ENCODE results near the gene VMA21.

The VMA21 gene, protein sequence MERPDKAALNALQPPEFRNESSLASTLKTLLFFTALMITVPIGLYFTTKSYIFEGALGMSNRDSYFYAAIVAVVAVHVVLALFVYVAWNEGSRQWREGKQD

DNA sequence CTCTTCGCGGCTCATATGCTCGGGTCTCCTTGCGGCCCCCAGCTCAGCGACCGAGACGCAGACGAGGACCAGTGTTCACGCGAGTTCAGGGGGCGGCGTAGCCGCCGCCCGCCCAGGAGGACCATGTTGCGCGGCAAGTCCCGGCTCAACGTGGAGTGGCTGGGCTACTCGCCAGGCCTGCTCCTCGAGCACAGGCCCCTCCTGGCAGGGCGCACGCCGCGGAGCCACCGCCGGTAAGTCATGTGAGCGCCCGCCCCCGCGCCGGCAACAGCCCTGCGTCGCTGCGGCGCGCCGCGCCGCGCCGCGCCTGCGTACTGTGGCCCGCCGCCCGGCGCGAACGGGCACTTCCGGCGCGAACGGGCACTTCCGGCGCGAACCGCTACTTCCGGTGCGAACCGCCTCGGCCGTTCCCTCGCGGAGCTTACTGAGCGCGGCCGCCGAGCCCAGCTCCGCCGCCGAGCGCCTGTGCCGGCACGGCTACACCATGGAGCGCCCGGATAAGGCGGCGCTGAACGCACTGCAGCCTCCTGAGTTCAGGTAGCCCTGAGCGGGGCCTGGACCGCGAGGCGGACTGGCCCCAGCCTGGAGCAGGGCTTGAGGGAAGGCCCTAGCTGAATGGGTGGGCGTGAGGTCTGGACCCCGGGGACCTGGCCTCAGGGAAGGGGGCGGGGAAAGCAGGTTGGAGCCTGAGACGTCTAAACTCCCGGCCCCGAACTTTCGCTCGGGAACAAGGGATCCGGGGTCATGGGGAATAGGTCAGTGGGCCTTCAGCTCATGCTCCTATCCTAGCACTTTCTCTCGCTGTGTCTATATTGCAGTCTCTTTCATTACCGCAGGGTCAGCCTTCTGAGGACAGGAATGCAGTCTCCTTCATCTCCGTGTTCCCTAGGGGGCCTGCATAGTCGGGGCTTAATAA is at the start of gene VMA21:
VMA21 (plus strand) TSS at position 382 of the 916 bp plus-strand sequence; CDS start at position 485, 103 bp downstream.
- DNase-seq (ENCODE audit: low spot score) = peak; percentile 75

DNA sequence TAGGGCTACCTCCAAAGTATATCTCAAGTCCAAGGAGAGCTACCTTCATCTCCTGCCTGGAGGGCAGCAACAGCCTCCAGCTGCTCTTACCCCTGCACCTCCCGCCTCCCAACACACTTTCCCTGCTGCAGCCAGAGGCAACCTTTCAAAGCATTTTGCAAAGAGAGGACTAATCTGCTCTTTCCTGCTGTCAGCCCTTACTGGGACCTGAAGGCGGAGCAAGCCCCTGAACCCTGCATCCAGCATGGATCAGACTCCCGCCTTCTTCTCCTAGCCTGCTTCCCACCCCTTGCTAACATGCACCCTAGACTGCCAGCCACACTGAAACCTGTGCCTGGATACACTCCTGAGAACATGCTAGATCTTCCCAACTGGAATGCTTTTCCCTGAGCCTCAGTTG is 37.7 kb upstream of the VMA21 start:
- no peak for DNase-seq (ENCODE audit: low spot score)

DNA sequence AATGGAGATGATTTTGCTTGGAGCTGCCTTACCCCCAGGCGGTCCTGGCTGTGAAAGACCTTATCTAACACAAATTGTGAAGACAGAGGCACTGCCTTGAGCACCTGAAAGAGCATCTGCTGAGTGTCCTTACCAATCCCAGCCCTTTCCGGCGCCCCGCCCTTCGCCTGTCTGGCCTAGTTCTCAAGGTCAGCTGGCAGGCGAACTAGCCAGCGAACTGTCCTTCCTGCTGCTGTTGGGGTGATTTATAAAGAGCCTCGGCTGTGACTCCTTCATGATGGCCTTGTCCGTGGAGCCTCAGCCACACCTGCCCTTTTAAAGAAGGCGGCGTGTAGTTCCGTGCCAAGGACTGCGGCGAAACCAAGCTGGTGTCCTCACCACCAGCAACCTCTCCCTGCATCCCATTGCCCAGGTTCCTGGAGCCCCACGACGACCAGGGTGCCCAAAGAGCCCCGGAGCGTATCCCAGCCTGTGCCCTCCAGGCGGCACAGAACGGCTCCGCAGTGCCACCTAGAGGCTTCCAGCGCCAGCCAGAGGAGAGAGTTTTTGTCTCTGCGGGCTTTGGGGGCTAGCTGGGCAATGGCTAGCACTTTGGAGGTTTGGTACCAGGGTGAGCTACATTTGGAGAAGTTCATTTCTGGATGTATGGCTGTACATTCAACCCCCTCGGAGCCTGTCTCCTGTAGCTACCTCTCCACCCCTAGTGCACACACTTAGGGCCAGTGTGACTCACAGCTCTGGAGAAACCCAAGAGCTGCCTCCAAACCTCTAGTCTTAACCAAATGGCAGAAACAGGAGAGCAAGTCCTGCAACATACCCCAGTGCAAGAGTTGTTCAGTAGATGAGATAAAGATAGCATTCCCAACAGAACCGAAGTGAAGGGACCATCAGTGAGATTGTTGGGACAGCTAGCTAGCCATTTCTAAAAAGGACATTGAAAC is 36.8 kb upstream of the VMA21 start:
- peak; percentile 3 for DNase-seq (ENCODE audit: low spot score)

DNA sequence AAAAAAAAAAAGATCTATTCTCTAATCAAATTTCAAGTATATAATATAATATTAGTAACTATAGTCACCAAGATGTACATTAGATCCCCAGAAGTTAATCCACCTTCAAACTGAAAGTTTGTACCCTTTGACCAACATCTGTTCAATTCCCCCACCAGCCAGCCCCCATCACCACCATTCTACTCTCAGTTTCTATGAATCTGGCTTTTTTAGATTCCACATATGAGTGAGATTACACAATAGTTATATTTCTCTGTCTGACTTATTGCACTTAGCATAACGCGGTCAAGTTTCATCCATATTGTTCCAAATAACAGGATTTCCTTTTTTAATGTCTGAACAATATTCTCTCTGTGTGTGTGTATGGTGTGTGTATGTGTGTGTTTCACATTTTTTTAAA is 33.7 kb upstream of the VMA21 start:
- no peak for DNase-seq (ENCODE audit: low spot score)

DNA sequence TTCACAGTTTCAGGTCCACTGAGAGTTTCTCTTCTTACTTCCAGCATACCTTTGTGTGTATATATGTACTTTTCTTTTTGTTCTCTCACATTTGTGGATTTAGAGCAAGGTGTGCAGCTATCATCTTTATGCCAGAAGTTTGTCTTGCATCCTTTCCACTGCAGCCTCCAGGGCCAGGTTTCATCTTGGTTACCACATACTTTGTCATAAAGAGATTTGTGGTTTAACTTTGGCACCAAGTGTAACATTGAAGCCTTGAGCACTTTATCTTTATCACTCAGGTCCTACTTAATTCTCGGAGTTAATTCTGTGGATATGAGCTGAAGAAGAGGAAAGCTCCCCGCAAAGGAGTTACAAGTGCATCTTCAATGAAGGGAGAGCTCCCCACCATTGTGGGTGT is 31.4 kb upstream of the VMA21 start:
- DNase-seq (ENCODE audit: low spot score) = no peak

DNA sequence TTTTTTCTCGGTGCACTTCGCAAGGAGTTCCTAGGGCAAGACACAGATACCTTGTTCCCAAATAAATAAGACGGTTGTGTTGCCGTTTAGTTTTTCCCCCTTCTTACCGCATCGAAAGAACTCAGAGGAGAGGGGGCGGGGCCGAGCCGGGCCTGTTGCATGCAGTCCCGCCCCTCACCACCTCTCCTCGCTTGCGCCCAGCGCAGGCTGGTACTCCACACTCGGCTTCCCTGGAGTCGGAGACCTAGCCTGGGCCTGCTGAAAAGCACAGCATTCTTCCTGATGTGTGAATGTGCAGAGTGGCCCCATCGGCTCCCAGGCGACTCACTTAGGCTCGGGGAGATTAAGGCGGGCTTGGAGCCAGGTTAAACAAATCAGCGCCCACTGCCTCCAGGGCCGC is 26.1 kb upstream of the VMA21 start:
- no peak for DNase-seq (ENCODE audit: low spot score)

DNA sequence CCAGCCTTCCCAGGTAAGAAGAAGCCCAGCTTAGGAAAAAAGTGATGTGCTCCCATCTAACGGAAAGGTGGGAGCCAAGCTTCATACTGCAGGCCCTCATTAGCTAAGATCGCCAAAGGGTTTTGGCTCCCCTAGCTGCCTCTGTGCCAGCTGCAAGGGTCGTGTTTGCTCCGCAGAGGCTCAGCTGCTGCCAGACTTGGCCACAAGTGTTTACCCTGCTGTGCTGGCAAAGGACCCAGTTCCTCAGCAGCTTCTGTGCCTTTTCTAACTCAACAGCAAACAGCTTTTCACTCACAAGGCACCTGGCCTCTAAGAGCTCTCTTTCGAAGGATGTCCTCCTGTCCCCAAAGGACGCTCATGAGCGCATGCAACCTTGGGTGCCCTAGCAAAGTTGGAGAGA is 12.2 kb upstream of the VMA21 start:
- peak; percentile 32 for DNase-seq (ENCODE audit: low spot score)

DNA sequence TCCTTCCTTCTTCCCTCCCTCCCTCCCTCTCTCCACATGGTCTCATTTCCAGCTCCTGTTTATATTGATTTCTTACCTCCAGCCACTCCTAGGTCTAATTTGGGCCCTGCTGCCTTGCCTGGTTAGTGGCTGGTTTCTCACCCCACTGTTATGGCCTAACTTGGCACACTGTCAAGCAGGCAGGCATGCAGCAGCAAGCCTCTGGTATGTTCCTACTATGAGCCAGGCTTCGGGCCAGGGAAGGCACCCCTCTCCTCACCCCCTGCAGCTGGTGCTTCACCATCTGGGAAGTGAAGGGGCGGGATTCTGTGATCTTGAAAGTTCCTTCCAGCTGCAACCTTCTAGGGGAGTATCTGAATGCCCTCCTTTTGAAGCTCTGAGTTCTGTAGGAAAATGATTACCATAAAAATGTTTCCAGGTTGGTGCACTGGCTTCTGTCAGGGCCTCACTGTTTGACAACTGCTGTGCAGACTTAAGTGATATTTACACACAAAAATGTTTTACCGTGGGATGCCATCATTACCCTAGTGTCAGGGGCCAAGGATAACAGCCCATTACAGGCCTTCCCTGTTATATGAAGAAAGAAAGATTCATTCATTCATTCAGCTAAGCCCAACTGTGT is 10.1 kb upstream of the VMA21 start:
- DNase-seq (ENCODE audit: low spot score) = no peak

DNA sequence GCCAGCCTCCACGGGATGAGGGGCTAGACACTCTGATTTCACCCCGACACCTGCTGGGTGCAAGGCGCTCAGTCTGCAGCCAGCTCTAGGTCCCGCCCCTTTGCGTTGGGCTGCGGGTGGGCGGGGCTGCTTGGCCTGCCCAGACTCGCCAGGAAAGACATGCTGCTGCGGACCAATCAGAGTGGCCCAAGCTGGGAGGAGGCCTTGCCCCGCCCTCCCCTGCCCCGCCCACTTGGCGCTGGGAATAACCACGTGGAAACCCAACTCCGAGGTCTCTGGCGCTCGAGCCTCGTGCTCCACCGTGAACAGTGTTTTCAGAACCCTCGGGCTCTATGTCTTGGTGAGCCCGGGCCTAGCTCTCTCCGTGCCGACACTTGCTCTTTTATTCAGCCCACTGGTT is 5.3 kb upstream of the VMA21 start:
- DNase-seq (ENCODE audit: low spot score) = no peak

DNA sequence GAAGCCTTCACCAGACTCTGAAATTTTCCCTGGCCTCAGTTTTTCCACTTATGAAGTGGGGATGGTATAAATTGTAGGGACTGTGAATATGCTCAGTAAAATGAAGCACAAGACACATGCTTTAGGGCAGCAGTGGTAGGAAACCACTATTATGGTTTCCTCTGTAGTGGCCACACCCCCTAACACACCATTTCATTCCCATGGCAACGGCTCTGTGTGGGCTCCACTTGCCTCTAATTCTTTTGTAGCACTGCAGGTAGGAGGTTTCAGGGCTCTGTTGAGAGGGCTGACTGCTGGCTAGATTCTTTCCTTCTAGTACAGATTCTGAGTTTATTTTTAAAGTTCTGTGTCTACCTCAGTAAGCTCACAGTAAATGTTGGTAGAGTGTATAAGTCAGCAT is 3.5 kb upstream of the VMA21 start:
- DNase-seq (ENCODE audit: low spot score) = no peak

DNA sequence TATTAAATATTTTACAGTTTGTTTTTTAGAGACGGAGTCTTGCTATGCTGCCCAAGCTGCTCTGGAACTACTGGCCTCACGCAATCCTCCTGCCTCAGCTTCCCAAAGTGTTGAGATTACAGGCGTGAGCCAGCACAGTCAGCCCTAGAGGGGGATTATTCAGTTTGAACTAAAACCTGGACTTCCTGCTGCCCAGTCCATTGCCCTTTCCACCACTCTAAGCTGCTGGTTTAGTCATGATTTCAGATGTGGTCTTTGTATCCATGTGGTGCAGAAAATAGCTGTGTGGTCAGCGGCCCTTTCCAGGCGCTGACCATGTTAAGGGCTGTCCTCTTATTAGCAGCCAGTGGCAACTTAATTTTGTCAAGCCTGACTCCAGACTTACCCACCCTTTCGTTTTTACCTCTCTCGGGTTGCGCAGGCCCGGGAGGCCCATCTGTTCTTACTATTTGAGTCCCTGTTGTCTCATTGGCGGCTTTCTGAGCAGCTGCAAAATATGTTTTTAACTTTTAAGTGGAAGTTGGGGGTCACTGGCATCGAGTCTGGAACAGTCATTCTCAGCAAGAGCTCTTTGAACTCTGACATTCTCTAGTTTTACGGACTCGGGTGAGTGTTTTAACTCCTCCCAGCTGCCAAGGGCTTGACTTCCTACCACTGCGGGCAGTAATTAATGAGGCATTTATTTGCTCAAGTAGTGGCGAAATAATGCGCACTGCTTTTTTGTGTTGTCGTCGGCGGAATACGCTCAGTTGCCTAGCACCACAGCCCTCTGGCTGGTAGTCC is 773 bp upstream of the VMA21 start:
- peak; percentile 8 for DNase-seq (ENCODE audit: low spot score)

DNA sequence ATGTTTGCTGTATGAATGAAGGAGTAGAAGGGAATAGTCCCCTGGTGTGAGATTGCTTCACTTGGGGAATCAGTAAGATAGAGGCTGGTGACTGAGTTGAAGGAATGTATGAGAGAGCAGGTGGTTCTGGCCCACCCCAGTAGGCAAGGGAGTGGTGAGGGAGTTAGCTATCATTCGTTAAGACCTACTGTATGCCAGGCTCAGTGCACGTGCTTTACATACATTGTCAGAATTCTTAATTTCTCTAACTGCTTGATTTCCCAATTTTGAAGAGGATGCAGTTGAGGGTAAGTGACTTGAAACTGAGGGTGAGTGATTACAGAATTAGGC is 700 bp downstream of the VMA21 start:
- no peak for DNase-seq (ENCODE audit: low spot score)

DNA sequence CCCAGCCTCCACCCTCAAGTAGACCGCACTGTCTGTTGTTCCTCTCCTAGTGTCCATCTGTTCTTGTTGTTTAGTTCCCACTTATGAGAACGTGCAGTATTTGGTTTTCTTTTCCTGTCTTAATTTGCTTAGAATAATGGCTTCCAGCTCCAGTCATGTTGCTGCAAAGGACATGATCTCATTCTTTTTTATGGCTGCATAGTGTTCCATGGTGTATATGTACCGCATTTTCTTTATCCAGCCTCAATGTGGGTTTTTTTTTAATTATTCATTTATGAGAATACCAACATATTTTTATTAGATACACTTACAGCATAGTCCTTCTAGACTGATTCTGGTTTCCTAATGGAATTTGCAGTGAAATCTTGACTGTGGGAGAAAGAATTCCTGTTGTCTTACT is 1.3 kb downstream of the VMA21 start:
- no peak for DNase-seq (ENCODE audit: low spot score)

DNA sequence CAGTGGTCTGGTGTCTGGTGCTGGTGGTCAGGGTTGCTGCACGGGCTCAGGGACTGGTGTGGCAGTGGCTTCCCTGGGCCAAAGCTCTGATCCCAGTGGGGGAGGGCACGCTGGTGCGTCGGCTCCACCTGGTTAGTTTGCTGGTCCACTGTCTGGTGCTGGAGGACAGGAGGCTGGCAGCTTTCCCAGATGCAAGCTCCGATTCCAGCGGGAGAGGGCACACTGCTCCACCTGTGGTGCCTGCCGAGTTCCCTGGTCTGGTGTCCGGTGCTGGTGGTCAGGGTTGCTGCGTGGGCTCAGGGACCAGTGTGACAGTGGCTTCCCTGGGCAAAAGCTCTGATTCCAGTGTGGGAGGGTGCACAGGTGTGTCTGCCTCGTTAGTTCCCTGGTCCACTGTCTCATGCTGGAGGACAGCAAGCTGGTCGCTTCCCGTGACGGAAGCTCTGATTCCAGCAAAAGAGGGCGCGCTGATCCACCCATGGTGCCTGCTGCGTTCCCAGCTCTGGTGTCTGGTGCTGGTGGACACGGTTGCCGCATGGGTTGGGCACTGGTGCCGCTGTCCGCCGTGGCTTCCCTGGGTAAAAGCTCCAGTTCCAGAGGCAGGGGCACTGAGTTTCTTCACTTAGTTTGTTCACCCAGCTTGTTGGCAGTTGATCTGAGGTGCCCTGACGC is 5.8 kb downstream of the VMA21 start:
- peak; percentile 17 for DNase-seq (ENCODE audit: low spot score)

DNA sequence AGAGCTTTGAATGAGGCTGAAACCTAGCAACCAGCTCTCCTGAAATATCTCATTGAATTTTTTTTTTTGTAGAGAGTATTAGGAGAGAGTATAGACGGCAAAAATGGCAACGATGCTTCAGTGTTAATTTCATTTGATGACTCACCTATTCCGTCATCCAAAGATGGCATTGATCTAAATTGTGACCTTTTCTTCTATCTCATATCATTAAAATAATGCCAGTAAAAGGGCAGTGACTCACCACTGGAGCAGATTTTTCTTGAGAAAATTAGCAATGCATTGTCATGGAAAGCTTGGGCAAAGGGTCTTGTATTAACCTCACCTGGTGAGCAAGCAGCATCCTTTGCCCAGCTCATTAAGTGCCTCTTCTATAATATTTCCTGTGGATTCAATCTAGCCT is 19.6 kb downstream of the VMA21 start:
- no peak for DNase-seq (ENCODE audit: low spot score)

DNA sequence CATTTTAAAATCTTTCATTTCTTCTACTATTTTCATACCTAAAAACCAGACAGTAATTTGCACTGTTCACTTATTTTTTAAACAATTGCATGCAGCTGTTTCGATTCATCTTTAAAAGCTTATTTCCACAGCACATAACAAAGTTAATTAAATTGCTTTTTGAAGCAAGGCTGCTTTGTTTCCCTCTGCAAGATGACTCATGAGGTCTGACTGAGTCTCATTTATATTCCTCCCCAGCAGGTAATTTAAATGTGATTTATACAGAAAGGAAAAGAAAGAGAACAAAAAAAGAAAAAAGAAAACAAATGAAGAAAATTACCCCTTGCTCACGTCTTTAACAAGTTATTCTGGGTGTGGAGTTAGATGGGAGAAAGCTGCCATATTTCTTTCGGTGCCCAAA is 22.8 kb downstream of the VMA21 start:
- DNase-seq (ENCODE audit: low spot score) = no peak

DNA sequence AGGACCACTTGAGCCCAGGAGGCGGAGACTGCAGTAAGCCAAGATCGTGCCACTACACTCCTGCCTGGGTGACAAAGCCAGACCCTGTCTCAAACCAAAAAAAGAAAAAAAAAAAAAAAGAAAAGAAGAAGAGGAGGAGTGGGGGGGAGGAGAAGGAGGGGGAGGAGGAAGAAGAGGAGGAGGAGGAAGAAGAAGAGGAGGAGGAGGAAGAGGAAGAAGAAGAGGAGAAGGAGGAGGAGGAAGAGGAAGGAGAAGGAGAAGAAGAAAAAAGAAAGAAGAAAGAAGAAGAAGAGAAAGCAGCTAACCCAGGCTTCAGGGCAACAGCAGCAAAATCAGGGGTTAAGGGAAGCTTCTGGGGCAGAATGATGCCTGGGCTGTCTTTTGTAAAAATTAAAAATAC is 27.5 kb downstream of the VMA21 start:
- DNase-seq (ENCODE audit: low spot score) = no peak

DNA sequence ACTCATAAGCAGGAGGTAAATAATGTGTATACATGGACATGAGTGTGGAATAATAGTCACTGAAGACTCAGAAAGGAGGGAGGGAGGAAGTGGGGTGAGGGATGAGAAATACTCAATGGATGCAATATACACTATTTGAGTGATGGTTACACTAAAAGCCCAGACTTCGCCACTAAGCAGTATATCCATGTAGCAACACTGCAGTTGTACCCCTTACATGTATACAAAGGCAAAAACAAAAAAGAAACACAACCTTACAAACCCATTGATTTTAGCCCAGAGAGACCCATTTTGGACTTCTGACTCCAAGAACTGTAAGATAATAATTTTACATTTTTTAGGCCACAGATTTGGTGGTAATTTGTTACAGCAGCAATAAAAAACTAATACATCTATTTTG is 51.5 kb downstream of the VMA21 start:
- no peak for DNase-seq (ENCODE audit: low spot score)

DNA sequence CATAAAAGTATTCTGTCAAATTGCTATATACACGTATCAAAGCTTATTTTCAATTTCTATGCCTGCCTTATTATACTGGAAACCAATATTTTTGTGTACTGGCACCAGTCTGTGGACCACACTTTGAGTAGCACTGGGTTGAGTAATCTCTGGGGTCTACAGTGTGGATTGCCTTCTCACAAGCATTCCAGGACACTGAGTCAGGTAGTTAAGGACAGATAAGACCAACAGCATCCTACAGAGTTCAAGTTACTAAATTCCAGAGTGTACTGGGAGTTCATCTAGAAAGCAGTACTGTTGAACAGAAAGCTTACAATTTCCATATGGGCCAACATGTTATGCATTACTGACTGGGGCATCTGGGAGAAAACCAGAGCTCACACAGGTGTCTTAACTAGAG is 61.8 kb downstream of the VMA21 start:
- no peak for DNase-seq (ENCODE audit: low spot score)
